GM12864 (cell line): ENCODE measurements around the gene SETD4.

Experiments
- DNase-seq: peaks from one replicate; pipeline ENCODE4 v3.0.0-alpha.2; 2011; ENCODE audit warnings: low read depth
- H3K4me3 ChIP-seq: 2 replicates; pipeline ENCODE4 v1.5.1; 2011; ENCODE audit warnings: mild to moderate bottlenecking, low read depth, low read length, control low read depth
- TF ChIP-seq, protein P1 (sequence below): IDR thresholded peaks from 2 replicates; pipeline ENCODE4 v1.5.1; 2011; ENCODE audit warnings: low read depth, mild to moderate bottlenecking, moderate library complexity, low read length, control low read depth, inconsistent platforms; ENCODE audit errors: missing control alignments

The SETD4 gene

GRCh38 chr21:36099000-36099399 is 38.7 kb upstream of the SETD4 start:
- H3K4me3 ChIP-seq = no peak overlapping the region
- DNase-seq = no peak
- TF ChIP-seq, protein P1, sequence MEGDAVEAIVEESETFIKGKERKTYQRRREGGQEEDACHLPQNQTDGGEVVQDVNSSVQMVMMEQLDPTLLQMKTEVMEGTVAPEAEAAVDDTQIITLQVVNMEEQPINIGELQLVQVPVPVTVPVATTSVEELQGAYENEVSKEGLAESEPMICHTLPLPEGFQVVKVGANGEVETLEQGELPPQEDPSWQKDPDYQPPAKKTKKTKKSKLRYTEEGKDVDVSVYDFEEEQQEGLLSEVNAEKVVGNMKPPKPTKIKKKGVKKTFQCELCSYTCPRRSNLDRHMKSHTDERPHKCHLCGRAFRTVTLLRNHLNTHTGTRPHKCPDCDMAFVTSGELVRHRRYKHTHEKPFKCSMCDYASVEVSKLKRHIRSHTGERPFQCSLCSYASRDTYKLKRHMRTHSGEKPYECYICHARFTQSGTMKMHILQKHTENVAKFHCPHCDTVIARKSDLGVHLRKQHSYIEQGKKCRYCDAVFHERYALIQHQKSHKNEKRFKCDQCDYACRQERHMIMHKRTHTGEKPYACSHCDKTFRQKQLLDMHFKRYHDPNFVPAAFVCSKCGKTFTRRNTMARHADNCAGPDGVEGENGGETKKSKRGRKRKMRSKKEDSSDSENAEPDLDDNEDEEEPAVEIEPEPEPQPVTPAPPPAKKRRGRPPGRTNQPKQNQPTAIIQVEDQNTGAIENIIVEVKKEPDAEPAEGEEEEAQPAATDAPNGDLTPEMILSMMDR = no peak

DNA sequence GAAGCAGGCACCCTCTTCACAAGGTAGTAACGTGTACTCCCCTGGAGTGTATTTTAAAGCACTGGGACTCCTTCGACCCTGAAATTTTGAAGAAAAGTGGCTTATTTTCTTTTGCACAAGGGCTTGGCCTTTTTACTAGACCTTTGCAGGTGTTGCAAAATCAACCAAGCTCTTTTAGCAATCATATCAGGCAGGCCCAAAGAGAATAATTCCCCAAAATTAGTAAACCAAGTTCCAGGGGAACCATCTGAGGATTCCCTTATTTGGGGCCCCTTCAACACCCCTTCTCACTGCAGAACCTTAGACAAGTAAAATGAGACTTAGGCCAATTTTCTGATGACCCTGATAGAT is 37.8 kb upstream of the SETD4 start:
- TF ChIP-seq, protein P1 = no peak
- no peak overlapping the region for H3K4me3 ChIP-seq

GRCh38 chr21:36097427-36098181 is 37.3 kb upstream of the SETD4 start:
- H3K4me3 ChIP-seq = no peak overlapping the region
- TF ChIP-seq, protein P1 = no peak
- no peak for DNase-seq

More for the DNA sequence above, 37.8 kb upstream of the SETD4 start:
- DNase-seq = no peak

DNA sequence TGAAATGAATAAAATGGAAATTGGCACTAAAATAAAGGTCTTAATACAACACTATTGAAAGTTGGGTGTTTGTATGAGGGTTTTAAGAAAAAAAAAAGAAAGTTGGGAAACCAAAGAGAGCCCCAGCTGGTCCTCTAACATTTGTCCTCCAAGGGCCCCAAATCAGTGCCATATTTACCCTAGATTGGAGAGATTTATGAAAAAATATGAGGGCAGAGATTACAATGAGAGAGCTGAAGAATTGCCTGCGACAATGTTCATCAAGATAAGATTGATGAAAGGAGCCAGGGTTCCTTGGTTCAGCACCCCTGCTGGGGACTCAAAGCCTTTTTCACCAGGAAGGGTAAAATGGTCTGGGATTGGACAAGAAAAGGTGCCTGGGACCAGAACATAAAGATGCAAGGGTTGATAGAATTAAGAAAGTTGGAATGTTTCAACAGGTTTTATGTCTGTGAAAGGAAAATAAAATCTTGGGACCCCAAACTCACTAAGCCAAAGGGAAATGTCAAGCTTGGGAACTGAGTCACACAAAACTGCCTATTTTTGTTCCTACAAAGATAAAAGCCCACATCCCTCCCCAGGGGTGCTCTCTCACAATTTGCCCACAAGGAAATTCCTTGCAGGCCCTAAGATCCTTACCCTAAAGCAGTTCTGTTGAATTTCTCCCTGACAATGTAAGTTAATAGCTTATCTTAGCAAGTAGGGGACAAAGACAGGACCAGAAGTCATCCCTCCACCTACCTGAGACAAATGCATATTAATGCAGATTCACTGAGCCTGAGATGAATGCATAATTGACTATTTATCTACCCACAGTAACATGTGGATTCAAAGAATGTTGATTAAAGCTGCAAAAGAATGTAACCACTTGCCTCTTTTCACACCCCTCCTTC is 36.3 kb upstream of the SETD4 start:
- DNase-seq = no peak
- TF ChIP-seq, protein P1 = no peak
- H3K4me3 ChIP-seq = no peak overlapping the region

GRCh38 chr21:36093512-36093911 is 33.2 kb upstream of the SETD4 start:
- TF ChIP-seq, protein P1 = no peak
- DNase-seq = no peak
- H3K4me3 ChIP-seq = no peak overlapping the region

GRCh38 chr21:36092681-36093080 is 32.4 kb upstream of the SETD4 start:
- no peak for DNase-seq
- TF ChIP-seq, protein P1 = no peak
- H3K4me3 ChIP-seq = no peak overlapping the region

- TF ChIP-seq, protein P1 = no peak
- H3K4me3 ChIP-seq = no peak overlapping the region
- DNase-seq = no peak
Observed at GRCh38 chr21:36089946-36090345, 29.6 kb upstream of the SETD4 start.
